GM18868 (cell line): Measurements from ENCODE around the gene OR2T29.
A peak's percentile ranks its signal among the peaks of the same experiment; 100 is the strongest.
"Not testable (repeated sequence)": the region's sequence is repeated elsewhere in the genome, so short reads cannot be mapped to it uniquely, and the experiment has no call there.

ENCODE experiments used
- ATAC-seq: cut with Tn5 transposase; IDR thresholded peaks from one replicate; pipeline ENCODE4 v1.9.1; 2021; ENCODE audit warnings: mild to moderate bottlenecking, moderate library complexity; ENCODE audit not compliant: unreplicated experiment

Gene OR2T29

GRCh38 chr1:248562672-248563071 lies at the start of gene OR2T29:
OR2T29 (minus strand) TSS chr1:248562772; CDS start chr1:248559491, 3,281 bp downstream.
- not testable (repeated sequence) for ATAC-seq

GRCh38 chr1:248611883-248612414 lies 49.4 kb upstream of the OR2T29 start:
- ATAC-seq = no peak

- no peak for ATAC-seq
Observed at GRCh38 chr1:248610301-248610700, 47.7 kb upstream of the OR2T29 start.

GRCh38 chr1:248599396-248599795 lies 36.8 kb upstream of the OR2T29 start:
- ATAC-seq = no peak

- no peak for ATAC-seq
Observed at GRCh38 chr1:248597589-248597988, 35.0 kb upstream of the OR2T29 start, which contains the start of gene OR2T10. OR2T10 (minus strand) TSS chr1:248597700; CDS start chr1:248593768, 3,932 bp downstream.

GRCh38 chr1:248596615-248597014 lies 34.0 kb upstream of the OR2T29 start:
- no peak for ATAC-seq

- no peak for ATAC-seq
Observed at GRCh38 chr1:248593226-248593625, 30.7 kb upstream of the OR2T29 start.

GRCh38 chr1:248592655-248593054 lies 30.1 kb upstream of the OR2T29 start:
- ATAC-seq = no peak

GRCh38 chr1:248590055-248590454 lies 27.5 kb upstream of the OR2T29 start:
- no peak for ATAC-seq

GRCh38 chr1:248589334-248589733 lies 26.8 kb upstream of the OR2T29 start:
- no peak for ATAC-seq

GRCh38 chr1:248585266-248585665 lies 22.7 kb upstream of the OR2T29 start:
- no peak for ATAC-seq

GRCh38 chr1:248576260-248576980 lies 13.8 kb upstream of the OR2T29 start:
- ATAC-seq = no peak

GRCh38 chr1:248574657-248575056 lies 12.1 kb upstream of the OR2T29 start, which contains the start of gene OR2T34:
OR2T34 (minus strand) TSS chr1:248574757; CDS start chr1:248574757, 0 bp downstream.
- not testable (repeated sequence) for ATAC-seq

GRCh38 chr1:248573856-248574255 lies 11.3 kb upstream of the OR2T29 start:
- not testable (repeated sequence) for ATAC-seq

- ATAC-seq = peak; percentile 66
Observed at GRCh38 chr1:248572049-248572448, 9.5 kb upstream of the OR2T29 start.

GRCh38 chr1:248570811-248571210 lies 8.2 kb upstream of the OR2T29 start:
- not testable (repeated sequence) for ATAC-seq

GRCh38 chr1:248569049-248569448 lies 6.5 kb upstream of the OR2T29 start:
- not testable (repeated sequence) for ATAC-seq

GRCh38 chr1:248565530-248566373 lies 3.2 kb upstream of the OR2T29 start:
- peak; percentile 85 for ATAC-seq

- ATAC-seq = not testable (repeated sequence)
Observed at GRCh38 chr1:248551027-248551426, 11.5 kb downstream of the OR2T29 start.

GRCh38 chr1:248547383-248547782 lies 15.2 kb downstream of the OR2T29 start:
- not testable (repeated sequence) for ATAC-seq

GRCh38 chr1:248537449-248537848 lies 25.1 kb downstream of the OR2T29 start:
- peak; percentile 79 for ATAC-seq
